DMS 273 treated with DMSO at 0.1 percent for 48 hours (cell line): ENCODE results near the gene CLEC1A.

Experiments
- DNase-seq: peaks from one replicate; lab custom pipeline; 2025; lab: John Stamatoyannopoulos, UW

Gene CLEC1A

DNA sequence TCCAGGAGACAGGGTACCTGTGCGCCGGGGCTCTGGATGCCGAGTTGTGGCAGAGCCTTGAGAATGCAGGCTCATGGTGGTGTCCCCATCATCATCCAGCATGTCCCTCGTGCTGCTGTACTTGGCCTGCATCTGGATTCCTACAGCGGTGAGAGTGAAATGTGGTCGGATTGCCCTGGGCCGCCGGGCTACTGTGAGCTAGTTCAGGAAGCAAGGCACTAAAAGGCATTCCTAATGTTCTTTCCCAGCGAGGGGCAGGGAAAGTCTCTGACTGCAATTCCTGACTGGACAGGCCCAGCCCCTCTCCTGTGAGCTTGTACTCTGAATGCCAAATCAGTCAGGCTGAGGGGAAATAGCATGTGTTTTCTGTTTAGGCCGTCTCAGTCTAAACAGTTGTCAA is at the start of gene CLEC1A:
TSS of gene CLEC1A (minus strand) at position 195 of the 400 bp plus-strand sequence. CDS start at position 132, 63 bp downstream.
- no peak for DNase-seq

GRCh38 chr12:10147714-10148403 is 49.1 kb upstream of the CLEC1A start:
- no peak for DNase-seq

DNA sequence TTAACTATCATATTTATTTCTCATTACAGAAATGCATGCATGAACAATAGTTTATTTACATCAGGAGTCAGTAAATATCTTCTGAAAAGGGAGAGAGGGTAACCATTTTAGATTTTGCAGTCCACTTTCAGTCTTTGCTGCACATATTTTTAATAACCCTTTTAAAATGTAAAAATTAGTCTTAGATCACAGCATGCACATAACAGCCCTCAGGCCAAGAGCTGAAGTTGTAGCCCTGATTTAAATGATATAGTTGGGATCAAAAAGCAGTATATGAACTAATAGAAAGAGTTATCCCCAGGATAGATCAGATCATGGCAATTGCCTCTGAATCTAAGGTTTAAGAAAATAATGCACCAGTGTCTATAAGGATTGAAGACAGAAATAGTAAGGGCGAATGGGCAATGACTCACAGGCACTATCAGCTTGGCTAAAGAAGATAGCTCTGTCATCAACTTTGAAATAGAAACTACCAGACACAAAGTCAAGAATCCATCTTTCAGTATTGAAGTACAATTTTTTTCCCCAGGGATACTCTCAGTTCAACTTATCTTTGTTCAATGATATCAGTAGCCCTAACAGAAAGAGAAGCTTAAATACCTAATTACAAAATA is 44.3 kb upstream of the CLEC1A start:
- no peak for DNase-seq

DNA sequence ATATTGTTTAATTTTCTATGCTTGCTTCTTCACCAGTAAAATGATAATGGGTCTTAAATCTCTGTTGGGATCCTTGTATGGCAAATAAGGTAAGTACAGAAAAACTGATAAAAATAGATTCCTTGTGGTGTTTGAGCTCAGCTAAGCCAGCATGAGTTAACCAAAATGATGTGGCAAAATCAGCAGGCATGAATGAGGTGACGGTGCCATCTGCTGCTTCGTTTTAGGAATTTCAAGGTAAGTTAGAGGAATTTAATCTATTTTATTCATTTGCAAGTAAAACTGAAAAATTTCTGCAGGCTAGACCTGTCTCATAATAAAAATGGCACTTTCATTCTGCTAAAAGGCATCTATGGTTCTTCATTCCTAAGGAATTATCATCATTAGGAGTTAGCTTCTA is 41.2 kb upstream of the CLEC1A start:
- no peak for DNase-seq

GRCh38 chr12:10136637-10137205 is 37.9 kb upstream of the CLEC1A start:
- no peak for DNase-seq

DNA sequence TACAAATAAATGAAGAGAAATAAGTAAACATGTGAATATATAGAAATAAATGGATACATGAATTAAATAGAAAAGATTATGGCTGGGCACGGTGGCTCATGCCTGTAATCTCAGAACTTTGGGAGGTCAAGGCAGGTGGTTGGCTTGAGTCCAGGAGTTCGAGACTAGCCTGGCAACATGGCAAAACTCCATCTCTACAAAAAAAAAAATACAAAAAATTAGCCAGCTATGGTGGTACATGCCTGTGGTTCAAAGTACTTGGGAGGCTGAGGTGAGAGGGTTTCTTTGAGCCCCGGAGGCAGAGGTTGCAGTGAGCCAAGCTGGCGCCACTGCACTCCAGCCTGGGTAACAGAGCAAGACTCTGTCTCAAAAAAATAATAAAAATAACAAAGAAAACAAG is 36.3 kb upstream of the CLEC1A start:
- no peak for DNase-seq

GRCh38 chr12:10132850-10133370 is 34.1 kb upstream of the CLEC1A start:
- no peak for DNase-seq

DNA sequence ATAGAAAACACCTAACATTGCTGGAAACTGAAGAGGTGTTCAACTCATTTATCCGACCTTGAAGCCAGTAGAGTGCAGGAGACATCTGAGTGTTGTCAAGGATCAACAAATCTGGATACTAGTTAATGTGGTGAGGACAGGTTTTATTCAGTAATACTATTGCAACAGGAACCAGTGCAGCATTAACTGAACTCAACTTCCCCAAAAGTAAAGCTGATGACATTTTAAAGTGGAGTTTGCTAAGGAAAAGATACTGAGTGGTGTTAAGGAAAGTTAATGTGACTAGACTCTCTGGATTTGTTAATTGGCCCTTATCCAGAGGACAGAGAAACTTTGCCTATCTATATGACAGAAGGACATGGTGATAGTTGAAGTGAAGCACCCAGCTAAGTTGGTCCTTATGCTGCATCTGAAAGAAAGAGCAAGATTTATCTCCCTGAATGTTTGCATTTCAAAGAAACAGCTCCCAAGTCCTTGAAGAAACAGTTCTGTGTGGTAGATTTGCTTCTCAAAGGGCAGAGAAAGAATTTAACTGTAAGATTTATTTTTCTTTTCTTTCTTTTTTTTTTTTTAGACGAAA is 32.4 kb upstream of the CLEC1A start:
- DNase-seq, result no peak

- no peak for DNase-seq
Observed at GRCh38 chr12:10130042-10130441, 31.3 kb upstream of the CLEC1A start, which contains the start of gene CLEC7A. TSS of gene CLEC7A (minus strand) at chr12:10130199. CDS start at chr12:10130082, 117 bp downstream.

- no peak for DNase-seq
Observed at GRCh38 chr12:10128687-10129086, 29.9 kb upstream of the CLEC1A start.

- no peak for DNase-seq
Observed at GRCh38 chr12:10126413-10126812, 27.6 kb upstream of the CLEC1A start.

DNA sequence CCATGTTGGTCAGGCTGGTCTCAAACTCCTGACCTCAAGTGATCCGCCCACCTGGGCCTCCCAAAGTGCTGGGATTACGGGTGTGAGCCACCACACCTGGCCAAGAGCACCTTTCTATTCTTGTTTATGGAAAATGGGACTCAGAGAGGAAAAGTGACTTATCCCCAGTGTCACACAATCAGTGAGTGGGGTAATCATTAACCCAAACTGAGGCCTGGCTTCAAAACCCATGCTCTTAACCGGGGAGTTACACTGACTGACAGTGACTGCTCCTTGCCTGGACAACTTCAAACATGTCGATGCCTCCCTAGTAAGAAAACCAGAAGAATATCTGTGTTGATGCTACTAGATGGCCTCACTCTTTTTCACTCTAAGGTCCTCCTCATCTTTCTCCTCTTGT is 23.9 kb upstream of the CLEC1A start:
- no peak for DNase-seq

DNA sequence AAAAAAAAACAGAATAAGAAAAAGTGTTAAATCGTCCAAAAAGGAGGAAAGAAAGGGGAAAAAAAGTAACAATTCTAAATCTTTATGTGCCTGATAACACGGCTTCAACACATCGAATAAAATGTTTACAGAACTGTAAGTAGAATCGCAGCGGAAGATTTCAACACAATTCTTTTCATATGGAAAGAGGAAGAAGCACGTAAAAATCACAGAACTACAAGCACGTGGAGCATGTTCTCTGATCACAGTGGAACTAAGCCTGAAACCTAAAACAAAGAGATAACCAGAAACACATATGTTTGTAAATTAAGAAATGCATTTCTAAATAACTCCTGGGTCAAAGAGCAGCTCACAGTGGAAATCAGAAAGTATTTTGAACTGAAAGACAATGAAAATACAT is 22.5 kb upstream of the CLEC1A start:
- DNase-seq, result no peak

DNA sequence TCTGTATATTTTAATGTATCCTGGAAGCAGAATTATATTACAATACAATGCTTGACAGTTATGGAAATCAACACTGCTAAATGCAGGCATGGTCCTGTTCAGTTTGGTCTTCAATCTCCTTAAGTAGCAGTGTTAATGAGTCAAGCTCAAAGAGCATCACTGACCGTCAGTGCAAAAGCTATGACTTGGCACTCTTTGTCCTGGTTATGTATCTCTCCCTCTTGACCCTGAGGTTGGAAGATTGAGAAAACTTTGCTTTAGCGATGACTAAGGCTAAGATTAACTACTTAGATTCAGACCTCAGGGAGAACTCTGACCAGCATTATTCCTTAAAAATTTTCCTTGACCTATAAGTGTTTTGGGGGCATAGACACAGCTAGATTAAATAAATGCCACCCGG is 20.3 kb upstream of the CLEC1A start:
- no peak for DNase-seq

GRCh38 chr12:10115890-10116289 is 17.1 kb upstream of the CLEC1A start:
- no peak for DNase-seq

DNA sequence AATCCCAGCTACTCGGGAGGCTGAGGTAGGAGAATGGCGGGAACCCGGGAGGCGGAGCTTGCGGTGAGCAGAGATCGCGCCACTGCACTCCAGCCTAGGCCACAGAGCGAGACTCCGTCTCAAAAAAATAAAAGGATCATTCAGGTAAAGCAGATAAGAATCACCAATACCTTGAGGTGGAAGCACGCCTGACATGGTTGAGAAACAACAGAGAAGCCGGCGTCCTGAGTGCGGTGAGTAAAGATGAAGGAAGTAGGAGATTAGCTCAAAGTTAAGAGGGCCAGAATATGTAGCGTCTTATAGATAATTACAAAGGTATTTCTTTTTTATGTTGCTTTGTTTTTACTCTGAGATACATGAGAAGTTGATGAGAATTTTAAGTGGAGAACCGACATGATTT is 16.5 kb upstream of the CLEC1A start:
- DNase-seq, result no peak

DNA sequence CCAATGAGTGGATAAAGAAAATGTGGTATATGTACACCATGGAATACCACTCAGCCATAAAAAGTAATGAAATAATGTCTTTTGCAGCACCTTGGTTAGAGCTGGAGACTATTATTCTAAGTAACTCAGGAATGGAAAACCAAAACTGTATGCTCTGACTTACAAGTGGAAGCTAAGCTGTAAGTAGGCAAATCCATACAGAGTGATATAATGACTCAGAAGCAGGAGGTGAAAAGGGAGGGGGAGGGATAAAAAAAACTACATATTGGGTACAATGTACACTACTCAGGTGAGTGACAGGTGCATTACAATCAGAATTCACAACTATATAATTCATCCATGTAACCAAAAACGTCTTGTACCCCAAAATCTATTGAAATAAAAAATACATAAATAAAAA is 15.1 kb upstream of the CLEC1A start:
- no peak for DNase-seq

DNA sequence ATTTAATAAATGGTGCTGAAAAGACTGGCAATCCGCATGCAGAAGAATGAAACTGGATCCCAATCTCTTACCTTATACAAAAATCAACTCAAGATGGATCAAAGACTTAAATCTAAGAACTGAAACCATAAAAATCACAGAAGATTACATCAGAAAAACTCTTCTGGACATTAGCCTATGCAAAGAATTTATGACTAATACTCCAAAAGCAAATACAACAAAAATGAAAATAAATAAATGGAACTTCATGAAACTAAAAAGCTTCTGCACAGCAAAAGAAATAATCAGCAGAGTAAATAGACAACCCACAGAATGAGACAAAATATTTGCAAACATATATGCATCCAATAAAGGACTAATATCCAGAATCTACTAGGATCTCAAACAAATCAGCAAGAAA is 14.3 kb upstream of the CLEC1A start:
- DNase-seq, result no peak

- no peak for DNase-seq
Observed at GRCh38 chr12:10111451-10111850, 12.7 kb upstream of the CLEC1A start.

- DNase-seq, result no peak
Observed at GRCh38 chr12:10110256-10110844, 11.6 kb upstream of the CLEC1A start.

- DNase-seq, result no peak
Observed at GRCh38 chr12:10102322-10102721, 3.5 kb upstream of the CLEC1A start.

- DNase-seq, result no peak
Observed at GRCh38 chr12:10101648-10102220, 2.9 kb upstream of the CLEC1A start.
